ENCODE measurements around the gene PHYKPL.

DNA sequence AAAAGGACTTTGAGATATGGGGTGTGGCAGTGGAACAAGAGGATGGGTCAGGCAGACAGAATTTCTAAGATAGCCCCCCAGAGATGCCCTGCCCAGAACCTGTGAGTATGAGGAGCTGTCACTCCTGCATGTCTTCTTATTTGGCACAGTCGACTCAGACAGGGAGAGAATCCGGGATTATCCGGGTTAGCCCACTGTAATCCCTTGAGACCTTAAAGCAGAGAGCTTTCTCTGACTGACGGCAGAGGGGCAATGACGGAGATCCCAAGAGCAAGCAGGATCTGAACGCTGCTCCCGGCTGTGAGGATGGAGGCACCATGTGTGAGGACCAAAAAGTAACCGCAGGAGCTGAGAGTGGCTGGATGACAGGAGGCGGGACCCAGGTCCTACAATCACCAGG lies 70.1 kb downstream of the PHYKPL start:
- TF ChIP-seq GATA2 (IDR thresholded peaks at IDR 0.05; ENCODE audit: low read depth, low read length) (no peak), GATA3 (IDR thresholded peaks at IDR 0.05; ENCODE audit: low read depth, low read length) (no peak)

Data from SH-SY5Y (cell line).